ENCODE data around the gene STK11.
"Not testable (repeated sequence)": the region's sequence is repeated elsewhere in the genome, so short reads cannot be mapped to it uniquely, and the experiment has no call there.

Gene STK11

GRCh38 chr19:1169411-1169791, 36.2 kb upstream of the STK11 start:
- DNase-seq (ENCODE audit: low spot score) = no peak

GRCh38 chr19:1169921-1170885, 35.4 kb upstream of the STK11 start:
- peak; percentile 45 for DNase-seq (ENCODE audit: low spot score)

- DNase-seq (ENCODE audit: low spot score) = no peak
These were observed 34.4 kb upstream of the STK11 start for GRCh38 chr19:1170938-1171754.

- DNase-seq (ENCODE audit: low spot score) = peak; percentile 41
These were observed 33.7 kb upstream of the STK11 start for GRCh38 chr19:1171755-1172352.

GRCh38 chr19:1172353-1173158, 33.0 kb upstream of the STK11 start:
- DNase-seq (ENCODE audit: low spot score) = peak; percentile 80

GRCh38 chr19:1173159-1173844, 32.3 kb upstream of the STK11 start:
- DNase-seq (ENCODE audit: low spot score) = no peak

- DNase-seq (ENCODE audit: low spot score) = peak; percentile 89
These were observed 31.5 kb upstream of the STK11 start, which contains the start of gene SBNO2 for GRCh38 chr19:1173845-1174809. Gene SBNO2 (minus strand): TSS chr19:1174268. CDS start chr19:1154276, 19,992 bp downstream.

- DNase-seq (ENCODE audit: low spot score) = peak; percentile 98
These were observed 28.1 kb upstream of the STK11 start for GRCh38 chr19:1177322-1178114.

- peak; percentile 67 for DNase-seq (ENCODE audit: low spot score)
These were observed 24.0 kb upstream of the STK11 start for GRCh38 chr19:1181606-1182005.

GRCh38 chr19:1182068-1182467, 23.5 kb upstream of the STK11 start:
- DNase-seq (ENCODE audit: low spot score) = no peak

- peak; percentile 61 for DNase-seq (ENCODE audit: low spot score)
These were observed 22.9 kb upstream of the STK11 start for GRCh38 chr19:1182727-1183126.

- DNase-seq (ENCODE audit: low spot score) = peak; percentile 95
These were observed 21.9 kb upstream of the STK11 start for GRCh38 chr19:1183543-1184172.

- DNase-seq (ENCODE audit: low spot score) = peak; percentile 84
These were observed 16.2 kb upstream of the STK11 start for GRCh38 chr19:1189419-1189818.

GRCh38 chr19:1199531-1199930, 6.0 kb upstream of the STK11 start:
- DNase-seq (ENCODE audit: low spot score) = no peak

- not testable (repeated sequence) for DNase-seq (ENCODE audit: low spot score)
These were observed 5.0 kb upstream of the STK11 start for GRCh38 chr19:1200614-1201013.

GRCh38 chr19:1206150-1206863, 729 bp downstream of the STK11 start:
- DNase-seq (ENCODE audit: low spot score) = no peak

- peak; percentile 48 for DNase-seq (ENCODE audit: low spot score)
These were observed 1.4 kb downstream of the STK11 start for GRCh38 chr19:1206864-1207450.

All from kidney tubule cell (primary cell).